ENCODE measurements around the gene C16orf82.
A peak's percentile ranks its signal among the peaks of the same experiment; 100 is the strongest.

- TF ChIP-seq EZH2 (IDR thresholded peaks at IDR 0.05; ENCODE audit: borderline replicate concordance, low read length): no peak
- TF ChIP-seq CTCF (IDR thresholded peaks at IDR 0.05; ENCODE audit: low read length): peak; percentile 45; the same call in 1 of the 2 replicates
Observed at GRCh38 chr16:27080895-27081294, 14.2 kb downstream of the C16orf82 start.

Data from OCI-LY1 (cell line).